HL-60 (cell line): ENCODE results near the gene MYO16.
A peak's percentile ranks its signal among the peaks of the same experiment; 100 is the strongest.

Experiments
- DNase-seq, 2 experiments: peaks; one replicate each; pipeline ENCODE4 v3.0.0-alpha.2; 2010 to 2020; ENCODE audit warnings: low read depth in 1 of 2, low spot score in 1 of 2
- H3K27ac ChIP-seq: fragments of 250-450 bp; sonication (Bioruptor Pico); replicated peaks from 2 replicates; pipeline ENCODE4 v1.5.1; 2020; ENCODE audit warnings: mild to moderate bottlenecking, moderate library complexity
- H3K27me3 ChIP-seq: fragments of 250-450 bp; sonication (Bioruptor Pico); 2 replicates; pipeline ENCODE4 v1.5.1; 2021; ENCODE audit warnings: mild to moderate bottlenecking, moderate library complexity; ENCODE audit not compliant: insufficient read depth, poor library complexity, severe bottlenecking
- H3K4me3 ChIP-seq: replicated peaks from 2 replicates; pipeline ENCODE4 v1.5.1; 2011; ENCODE audit warnings: mild to moderate bottlenecking, control low read depth, low read length; ENCODE audit not compliant: insufficient read depth
- GABPA ChIP-seq: IDR thresholded peaks from 2 replicates; pipeline ENCODE4 v1.6.1; 2012; ENCODE audit warnings: low read depth
- POLR2AphosphoS5 ChIP-seq: IDR thresholded peaks from 2 replicates; pipeline ENCODE4 v1.6.1; 2012; ENCODE audit warnings: low read depth
- SPI1 ChIP-seq: IDR thresholded peaks from 2 replicates; pipeline ENCODE4 v1.6.1; 2012; ENCODE audit warnings: low read depth, mild to moderate bottlenecking, borderline replicate concordance
- TF ChIP-seq, protein P1 (sequence below): IDR thresholded peaks from 2 replicates; pipeline ENCODE4 v1.6.1; 2012; ENCODE audit warnings: low read depth; ENCODE audit not compliant: insufficient replicate concordance
- TF ChIP-seq, protein P2 (sequence below): IDR thresholded peaks from one replicate; pipeline ENCODE4 v1.5.1; 2011; ENCODE audit warnings: low read length, control low read depth, inconsistent platforms; ENCODE audit not compliant: insufficient read depth

Gene MYO16

DNA sequence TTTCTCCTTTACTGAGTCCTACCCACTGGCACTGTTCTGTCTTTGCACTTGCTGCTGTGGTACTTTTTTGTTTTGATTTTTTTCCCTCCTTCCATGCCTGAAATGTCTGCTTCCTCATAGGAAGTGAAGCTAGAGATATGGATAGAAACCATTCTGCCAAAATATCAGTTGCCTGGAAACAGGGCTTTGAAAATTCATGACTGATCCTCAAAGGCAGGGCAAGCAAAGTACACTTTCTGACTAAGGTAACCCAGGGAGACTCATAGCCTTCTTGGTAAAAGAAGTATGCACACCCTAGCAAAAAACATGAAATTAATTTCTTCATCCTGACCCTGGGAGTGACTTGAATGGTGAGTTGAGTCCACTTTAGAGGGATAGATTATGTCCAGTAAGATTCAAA is 329.8 kb downstream of the MYO16 start:
- no peak overlapping the region for H3K4me3 ChIP-seq
- DNase-seq, result no peak
- no peak for TF ChIP-seq GABPA
- TF ChIP-seq SPI1, result no peak
- no peak for TF ChIP-seq POLR2AphosphoS5
- TF ChIP-seq, protein P1, sequence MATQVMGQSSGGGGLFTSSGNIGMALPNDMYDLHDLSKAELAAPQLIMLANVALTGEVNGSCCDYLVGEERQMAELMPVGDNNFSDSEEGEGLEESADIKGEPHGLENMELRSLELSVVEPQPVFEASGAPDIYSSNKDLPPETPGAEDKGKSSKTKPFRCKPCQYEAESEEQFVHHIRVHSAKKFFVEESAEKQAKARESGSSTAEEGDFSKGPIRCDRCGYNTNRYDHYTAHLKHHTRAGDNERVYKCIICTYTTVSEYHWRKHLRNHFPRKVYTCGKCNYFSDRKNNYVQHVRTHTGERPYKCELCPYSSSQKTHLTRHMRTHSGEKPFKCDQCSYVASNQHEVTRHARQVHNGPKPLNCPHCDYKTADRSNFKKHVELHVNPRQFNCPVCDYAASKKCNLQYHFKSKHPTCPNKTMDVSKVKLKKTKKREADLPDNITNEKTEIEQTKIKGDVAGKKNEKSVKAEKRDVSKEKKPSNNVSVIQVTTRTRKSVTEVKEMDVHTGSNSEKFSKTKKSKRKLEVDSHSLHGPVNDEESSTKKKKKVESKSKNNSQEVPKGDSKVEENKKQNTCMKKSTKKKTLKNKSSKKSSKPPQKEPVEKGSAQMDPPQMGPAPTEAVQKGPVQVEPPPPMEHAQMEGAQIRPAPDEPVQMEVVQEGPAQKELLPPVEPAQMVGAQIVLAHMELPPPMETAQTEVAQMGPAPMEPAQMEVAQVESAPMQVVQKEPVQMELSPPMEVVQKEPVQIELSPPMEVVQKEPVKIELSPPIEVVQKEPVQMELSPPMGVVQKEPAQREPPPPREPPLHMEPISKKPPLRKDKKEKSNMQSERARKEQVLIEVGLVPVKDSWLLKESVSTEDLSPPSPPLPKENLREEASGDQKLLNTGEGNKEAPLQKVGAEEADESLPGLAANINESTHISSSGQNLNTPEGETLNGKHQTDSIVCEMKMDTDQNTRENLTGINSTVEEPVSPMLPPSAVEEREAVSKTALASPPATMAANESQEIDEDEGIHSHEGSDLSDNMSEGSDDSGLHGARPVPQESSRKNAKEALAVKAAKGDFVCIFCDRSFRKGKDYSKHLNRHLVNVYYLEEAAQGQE, result no peak
- TF ChIP-seq, protein P2, sequence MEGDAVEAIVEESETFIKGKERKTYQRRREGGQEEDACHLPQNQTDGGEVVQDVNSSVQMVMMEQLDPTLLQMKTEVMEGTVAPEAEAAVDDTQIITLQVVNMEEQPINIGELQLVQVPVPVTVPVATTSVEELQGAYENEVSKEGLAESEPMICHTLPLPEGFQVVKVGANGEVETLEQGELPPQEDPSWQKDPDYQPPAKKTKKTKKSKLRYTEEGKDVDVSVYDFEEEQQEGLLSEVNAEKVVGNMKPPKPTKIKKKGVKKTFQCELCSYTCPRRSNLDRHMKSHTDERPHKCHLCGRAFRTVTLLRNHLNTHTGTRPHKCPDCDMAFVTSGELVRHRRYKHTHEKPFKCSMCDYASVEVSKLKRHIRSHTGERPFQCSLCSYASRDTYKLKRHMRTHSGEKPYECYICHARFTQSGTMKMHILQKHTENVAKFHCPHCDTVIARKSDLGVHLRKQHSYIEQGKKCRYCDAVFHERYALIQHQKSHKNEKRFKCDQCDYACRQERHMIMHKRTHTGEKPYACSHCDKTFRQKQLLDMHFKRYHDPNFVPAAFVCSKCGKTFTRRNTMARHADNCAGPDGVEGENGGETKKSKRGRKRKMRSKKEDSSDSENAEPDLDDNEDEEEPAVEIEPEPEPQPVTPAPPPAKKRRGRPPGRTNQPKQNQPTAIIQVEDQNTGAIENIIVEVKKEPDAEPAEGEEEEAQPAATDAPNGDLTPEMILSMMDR, result no peak

DNA sequence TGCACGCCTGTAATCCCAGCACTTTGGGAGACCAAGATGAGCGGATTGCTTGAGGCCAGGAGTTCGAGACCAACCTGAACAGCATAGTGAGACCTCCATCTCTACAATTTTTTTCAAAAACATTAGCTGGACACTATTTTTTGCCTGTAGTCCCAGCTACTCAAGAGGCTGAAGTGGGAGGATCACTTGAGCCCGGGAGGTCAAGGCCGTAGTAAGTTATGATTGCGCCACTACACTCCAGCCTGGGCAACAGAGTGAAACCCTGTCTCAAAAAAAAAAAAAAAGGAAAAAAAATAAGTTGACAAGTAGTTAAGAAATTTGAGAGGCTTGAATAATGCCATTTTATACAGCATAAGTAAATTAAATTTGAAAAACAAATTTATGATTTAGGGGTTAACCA is 330.6 kb downstream of the MYO16 start:
- Histone ChIP-seq H3K4me3 (no peak overlapping the region), H3K27ac (no peak overlapping the region), H3K27me3 (no peaks in the 10 kb centered on the region)
- DNase-seq, result no peak
- TF ChIP-seq, protein P2, result no peak
- TF ChIP-seq, protein P1, result no peak
- TF ChIP-seq POLR2AphosphoS5, result no peak
- TF ChIP-seq SPI1, result no peak
- TF ChIP-seq GABPA, result no peak

More for the DNA sequence above, 329.8 kb downstream of the MYO16 start:
- H3K27ac ChIP-seq, result no peak overlapping the region
- H3K27me3 ChIP-seq, result no peaks in the 10 kb centered on the region

DNA sequence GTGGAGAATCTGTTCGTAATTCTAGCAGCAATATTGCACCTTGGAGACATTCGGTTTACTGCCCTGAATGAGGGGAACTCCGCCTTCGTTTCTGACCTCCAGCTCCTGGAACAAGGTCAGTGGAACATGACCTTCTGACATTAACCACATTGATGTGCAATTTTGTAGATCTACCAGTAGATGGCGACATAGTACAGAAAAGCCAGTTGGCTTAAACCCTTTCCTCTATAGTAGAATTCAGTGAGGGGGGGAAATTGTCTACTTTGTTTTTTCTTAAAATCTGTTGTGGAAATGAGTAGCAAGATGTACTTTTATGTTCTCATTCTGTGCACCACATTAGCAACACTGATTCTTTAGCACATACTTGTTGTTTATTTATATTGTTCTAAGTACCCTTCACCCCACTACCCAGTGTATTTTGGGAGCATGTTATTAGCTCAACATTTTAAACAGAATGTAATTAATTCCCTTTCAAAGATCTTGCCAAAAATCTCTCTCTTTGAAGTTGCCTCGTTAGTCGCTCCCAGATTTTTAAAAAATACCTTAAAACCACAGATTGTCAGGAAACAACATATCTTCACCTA is 332.2 kb downstream of the MYO16 start:
- Histone ChIP-seq H3K27ac (no peak overlapping the region), H3K27me3 (no peaks in the 10 kb centered on the region), H3K4me3 (no peak overlapping the region)
- peak; percentile 49 to 64 for DNase-seq
- TF ChIP-seq POLR2AphosphoS5 (no peak), GABPA (no peak), SPI1 (no peak; the same call in 1 of the 2 replicates)
- TF ChIP-seq, protein P2, result peak; percentile 31
- TF ChIP-seq, protein P1, result no peak
